IPS DF 6.9 (cell line): ENCODE data around the gene MMP13.
"Not testable (repeated sequence)": the region's sequence is repeated elsewhere in the genome, so short reads cannot be mapped to it uniquely, and the experiment has no call there.

ENCODE experiments used
- DNase-seq: peaks from one replicate; pipeline ENCODE4 v3.0.0-alpha.2; 2013; ENCODE audit warnings: low read depth, low spot score
- H3K27ac ChIP-seq: one replicate; pipeline ENCODE4 v1.5.1; 2013; ENCODE audit warnings: low read length, control low read depth
- H3K27me3 ChIP-seq: 2 replicates; pipeline ENCODE4 v1.6.1; 2013; ENCODE audit warnings: mild to moderate bottlenecking, low read length; ENCODE audit not compliant: control insufficient read depth, insufficient read depth
- H3K36me3 ChIP-seq: 2 replicates; pipeline ENCODE4 v1.6.1; 2013; ENCODE audit warnings: low read length; ENCODE audit not compliant: control insufficient read depth, insufficient read depth
- H3K4me1 ChIP-seq: 2 replicates; pipeline ENCODE4 v1.6.1; 2013; ENCODE audit warnings: low read length; ENCODE audit not compliant: control insufficient read depth, insufficient read depth
- H3K4me3 ChIP-seq: 2 replicates; pipeline ENCODE4 v1.5.1; 2013; ENCODE audit warnings: mild to moderate bottlenecking, low read length
- H3K9me3 ChIP-seq: 2 replicates; pipeline ENCODE4 v1.6.1; 2013; ENCODE audit warnings: low read length, inconsistent platforms; ENCODE audit not compliant: control insufficient read depth, insufficient read depth
- WGBS: extraction: QIAGEN DNeasy Blood & Tissue Kit; methylation state at CpG from one replicate; pipeline ENCODE4 v1.1.7; 2013; ENCODE audit warnings: mixed read lengths, missing lambda C conversion rate; ENCODE audit not compliant: insufficient read length, insufficient coverage; 5-methylcytosine and 5-hydroxymethylcytosine counted together

The MMP13 gene

GRCh38 chr11:102905848-102906247 is 49.7 kb downstream of the MMP13 start:
- H3K27ac ChIP-seq, H3K4me3 ChIP-seq, H3K4me1 ChIP-seq, H3K36me3 ChIP-seq, DNase-seq, H3K27me3 ChIP-seq, H3K9me3 ChIP-seq: not testable (repeated sequence)
- no CpG with 5 or more reads among the region's 5 CpGs for WGBS

DNA sequence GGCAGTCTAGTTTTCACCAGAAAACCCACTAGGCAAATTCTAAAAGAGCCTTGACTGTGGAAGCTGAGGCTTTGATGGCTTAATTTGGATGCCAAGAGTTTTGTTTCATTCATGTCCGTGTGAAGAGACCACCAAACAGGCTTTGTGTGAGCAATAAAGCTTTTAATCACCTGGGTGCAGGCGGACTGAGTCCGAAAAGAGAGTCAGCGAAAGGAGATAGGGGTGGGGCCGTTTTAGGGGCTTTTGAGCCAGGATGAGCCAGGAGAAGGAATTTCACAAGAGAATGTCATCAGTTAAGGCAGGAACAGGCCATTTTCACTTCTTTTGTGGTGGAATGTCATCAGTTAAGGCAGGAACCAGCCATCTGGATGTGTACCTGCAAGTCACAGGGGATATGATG is 51.6 kb downstream of the MMP13 start:
- H3K4me3 ChIP-seq, H3K4me1 ChIP-seq, H3K27ac ChIP-seq, H3K9me3 ChIP-seq, DNase-seq, H3K36me3 ChIP-seq, H3K27me3 ChIP-seq: not testable (repeated sequence)
- no CpG with 5 or more reads among the region's 5 CpGs for WGBS

- Histone ChIP-seq H3K9me3 (no peaks in the 10 kb centered on the region), H3K27ac (no peak overlapping the region), H3K27me3 (no peaks in the 10 kb centered on the region), H3K4me3 (no peak overlapping the region), H3K36me3 (no peaks in the 10 kb centered on the region), H3K4me1 (no peaks in the 10 kb centered on the region)
- no CpG with 5 or more reads among the region's 2 CpGs for WGBS
- no peak for DNase-seq
Observed at GRCh38 chr11:102900346-102900745, 55.2 kb downstream of the MMP13 start.
